Nephron progenitor cell (in vitro differentiated cells): ENCODE data around the gene EPHA7.

Experiments
- DNase-seq: peaks from one replicate; pipeline ENCODE4 v3.0.0; 2021
- H3K27ac Mint-ChIP-seq: 2 replicates; pipeline ENCODE4 v1.8.0; 2021; ENCODE audit warnings: mild to moderate bottlenecking, moderate library complexity, mixed read lengths
- H3K27me3 Mint-ChIP-seq: 2 replicates; pipeline ENCODE4 v1.8.0; 2021; ENCODE audit warnings: mild to moderate bottlenecking, low read depth, mixed read lengths; ENCODE audit not compliant: poor library complexity
- H3K36me3 Mint-ChIP-seq: 2 replicates; pipeline ENCODE4 v1.8.0; 2021; ENCODE audit warnings: low read depth, mixed read lengths
- H3K4me1 Mint-ChIP-seq: 2 replicates; pipeline ENCODE4 v1.8.0; 2021; ENCODE audit warnings: mixed read lengths
- H3K4me3 Mint-ChIP-seq: 2 replicates; pipeline ENCODE4 v1.8.0; 2021; ENCODE audit warnings: mild to moderate bottlenecking, moderate library complexity, mixed read lengths
- H3K9me3 Mint-ChIP-seq: 2 replicates; pipeline ENCODE4 v1.8.0; 2021; ENCODE audit warnings: mild to moderate bottlenecking, moderate library complexity, mixed read lengths
- CTCF ChIP-seq: fragments of 200-600 bp; sonication (generic); IDR thresholded peaks from 2 replicates; pipeline ENCODE4 v1.5.0; 2021; ENCODE audit warnings: antibody characterized with exemption

The EPHA7 gene

GRCh38 chr6:93209358-93209757 lies 210.0 kb downstream of the EPHA7 start:
- no peak overlapping the region for H3K4me3 Mint-ChIP-seq

GRCh38 chr6:93196406-93196970 lies 222.9 kb downstream of the EPHA7 start:
- Mint-ChIP-seq H3K27ac (peak overlapping the region; percentile 84), H3K36me3 (peaks cover 5% of the 10 kb centered on the region), H3K4me1 (peaks cover 20% of the 10 kb centered on the region), H3K27me3 (peaks cover 10% of the 10 kb centered on the region), H3K9me3 (peaks cover 21% of the 10 kb centered on the region), H3K4me3 (no peak overlapping the region)
- no peak for TF ChIP-seq CTCF
- no peak for DNase-seq

More at GRCh38 chr6:93209358-93209757, 210.0 kb downstream of the EPHA7 start:
- Mint-ChIP-seq H3K27ac (no peak overlapping the region), H3K4me1 (no peaks in the 10 kb centered on the region), H3K9me3 (peaks cover 7% of the 10 kb centered on the region), H3K36me3 (no peaks in the 10 kb centered on the region), H3K27me3 (no peaks in the 10 kb centered on the region)
- DNase-seq, result no peak
- TF ChIP-seq CTCF, result no peak

- peaks cover 21% of the 10 kb centered on the region for H3K9me3 Mint-ChIP-seq
- DNase-seq, result no peak
- H3K36me3 Mint-ChIP-seq, result peaks cover 5% of the 10 kb centered on the region
- no peak for TF ChIP-seq CTCF
- H3K27me3 Mint-ChIP-seq, result peaks cover 10% of the 10 kb centered on the region
- H3K4me3 Mint-ChIP-seq, result no peak overlapping the region
- peaks cover 20% of the 10 kb centered on the region for H3K4me1 Mint-ChIP-seq
- H3K27ac Mint-ChIP-seq, result no peak overlapping the region
These were observed 224.9 kb downstream of the EPHA7 start for GRCh38 chr6:93194480-93194879.

GRCh38 chr6:93193868-93194267 lies 225.5 kb downstream of the EPHA7 start:
- peaks cover 17% of the 10 kb centered on the region for H3K9me3 Mint-ChIP-seq
- H3K4me3 Mint-ChIP-seq, result no peak overlapping the region
- TF ChIP-seq CTCF, result no peak
- peaks cover 5% of the 10 kb centered on the region for H3K36me3 Mint-ChIP-seq
- no peak for DNase-seq
- H3K27me3 Mint-ChIP-seq, result peaks cover 10% of the 10 kb centered on the region
- H3K27ac Mint-ChIP-seq, result no peak overlapping the region
- H3K4me1 Mint-ChIP-seq, result peaks cover 20% of the 10 kb centered on the region
